ENCODE results near the gene CTAG2.
"Not testable (repeated sequence)": the region's sequence is repeated elsewhere in the genome, so short reads cannot be mapped to it uniquely, and the experiment has no call there.

DNA sequence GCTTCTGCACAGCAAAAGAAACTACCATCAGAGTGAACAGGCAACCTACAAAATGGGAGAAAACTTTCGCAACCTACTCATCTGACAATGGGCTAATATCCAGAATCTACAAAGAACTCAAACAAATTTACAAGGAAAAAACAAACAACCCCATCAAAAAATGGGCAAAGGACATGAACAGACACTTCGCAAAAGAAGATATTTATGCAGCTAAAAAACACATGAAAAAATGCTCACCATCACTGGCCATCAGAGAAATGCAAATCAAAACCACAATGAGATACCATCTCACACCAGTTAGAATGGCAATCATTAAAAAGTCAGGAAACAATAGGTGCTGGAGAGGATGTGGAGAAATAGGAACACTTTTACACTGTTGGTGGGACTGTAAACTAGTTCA lies 37.1 kb upstream of the CTAG2 start:
- TF ChIP-seq, protein P1, sequence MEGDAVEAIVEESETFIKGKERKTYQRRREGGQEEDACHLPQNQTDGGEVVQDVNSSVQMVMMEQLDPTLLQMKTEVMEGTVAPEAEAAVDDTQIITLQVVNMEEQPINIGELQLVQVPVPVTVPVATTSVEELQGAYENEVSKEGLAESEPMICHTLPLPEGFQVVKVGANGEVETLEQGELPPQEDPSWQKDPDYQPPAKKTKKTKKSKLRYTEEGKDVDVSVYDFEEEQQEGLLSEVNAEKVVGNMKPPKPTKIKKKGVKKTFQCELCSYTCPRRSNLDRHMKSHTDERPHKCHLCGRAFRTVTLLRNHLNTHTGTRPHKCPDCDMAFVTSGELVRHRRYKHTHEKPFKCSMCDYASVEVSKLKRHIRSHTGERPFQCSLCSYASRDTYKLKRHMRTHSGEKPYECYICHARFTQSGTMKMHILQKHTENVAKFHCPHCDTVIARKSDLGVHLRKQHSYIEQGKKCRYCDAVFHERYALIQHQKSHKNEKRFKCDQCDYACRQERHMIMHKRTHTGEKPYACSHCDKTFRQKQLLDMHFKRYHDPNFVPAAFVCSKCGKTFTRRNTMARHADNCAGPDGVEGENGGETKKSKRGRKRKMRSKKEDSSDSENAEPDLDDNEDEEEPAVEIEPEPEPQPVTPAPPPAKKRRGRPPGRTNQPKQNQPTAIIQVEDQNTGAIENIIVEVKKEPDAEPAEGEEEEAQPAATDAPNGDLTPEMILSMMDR (IDR thresholded peaks at IDR 0.05 in 8 of 11, conservative IDR thresholded peaks at IDR 0.05 in 3 of 11), result not testable (repeated sequence)
- not testable (repeated sequence) for TF ChIP-seq POLR2AphosphoS5, POLR2A (IDR thresholded peaks at IDR 0.05)

Measured in spleen (tissue), 7 donors.